OCI-LY7 (cell line): ENCODE data around the gene ERCC1.

Experiments used
- EZH2phosphoT487 ChIP-seq: fragments of 200-600 bp; sonication (generic); IDR thresholded peaks from 2 replicates; pipeline ENCODE4 v1.6.1; 2018; ENCODE audit warnings: low read depth, borderline replicate concordance, mild to moderate bottlenecking, mixed run types, antibody characterized with exemption, low read length, moderate library complexity, mixed read lengths
- TF ChIP-seq, protein P1 (sequence below): fragments of 200-600 bp; sonication (generic); conservative IDR thresholded peaks from 2 replicates; pipeline ENCODE4 v1.5.1; 2014; ENCODE audit warnings: mild to moderate bottlenecking, antibody characterized with exemption, low read length, moderate library complexity, mixed read lengths

DNA sequence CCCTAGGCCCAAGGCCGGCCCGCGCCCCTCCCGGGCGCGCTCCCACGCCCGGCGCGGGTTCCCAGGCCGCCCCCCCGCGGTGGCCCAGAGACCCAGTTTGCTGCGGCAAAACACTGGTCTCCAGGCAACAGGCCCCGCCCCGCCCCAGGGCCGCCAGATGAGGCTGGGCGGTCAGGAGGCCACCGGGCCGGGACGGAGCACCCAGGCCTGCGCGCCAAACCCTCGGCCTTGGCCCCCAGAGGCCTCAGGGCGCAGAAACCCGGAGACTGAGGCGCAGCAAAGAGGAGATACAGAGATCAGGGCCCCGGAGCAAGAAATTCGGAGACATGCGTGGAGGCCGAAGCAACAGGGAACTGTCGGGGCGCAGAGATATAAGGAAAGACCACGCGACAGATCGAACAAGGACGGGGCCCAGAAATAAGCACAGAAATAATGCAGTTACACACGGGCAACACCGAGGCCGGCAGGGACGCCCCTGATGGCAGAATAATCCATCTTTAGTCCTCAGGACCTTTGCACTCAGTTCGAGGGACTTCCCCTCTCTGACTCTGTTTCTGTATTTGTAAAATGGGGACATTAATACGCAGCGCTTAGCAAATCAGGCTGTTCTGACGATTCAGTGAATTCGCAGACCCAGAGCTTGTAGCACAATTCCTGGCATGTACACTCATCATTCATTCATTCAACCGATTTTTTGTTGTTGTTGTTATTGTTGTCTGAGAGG, 20.8 kb upstream of the ERCC1 start:
- TF ChIP-seq, protein P1, sequence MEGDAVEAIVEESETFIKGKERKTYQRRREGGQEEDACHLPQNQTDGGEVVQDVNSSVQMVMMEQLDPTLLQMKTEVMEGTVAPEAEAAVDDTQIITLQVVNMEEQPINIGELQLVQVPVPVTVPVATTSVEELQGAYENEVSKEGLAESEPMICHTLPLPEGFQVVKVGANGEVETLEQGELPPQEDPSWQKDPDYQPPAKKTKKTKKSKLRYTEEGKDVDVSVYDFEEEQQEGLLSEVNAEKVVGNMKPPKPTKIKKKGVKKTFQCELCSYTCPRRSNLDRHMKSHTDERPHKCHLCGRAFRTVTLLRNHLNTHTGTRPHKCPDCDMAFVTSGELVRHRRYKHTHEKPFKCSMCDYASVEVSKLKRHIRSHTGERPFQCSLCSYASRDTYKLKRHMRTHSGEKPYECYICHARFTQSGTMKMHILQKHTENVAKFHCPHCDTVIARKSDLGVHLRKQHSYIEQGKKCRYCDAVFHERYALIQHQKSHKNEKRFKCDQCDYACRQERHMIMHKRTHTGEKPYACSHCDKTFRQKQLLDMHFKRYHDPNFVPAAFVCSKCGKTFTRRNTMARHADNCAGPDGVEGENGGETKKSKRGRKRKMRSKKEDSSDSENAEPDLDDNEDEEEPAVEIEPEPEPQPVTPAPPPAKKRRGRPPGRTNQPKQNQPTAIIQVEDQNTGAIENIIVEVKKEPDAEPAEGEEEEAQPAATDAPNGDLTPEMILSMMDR = 0 out of 2 replicates have a peak, but pooled peaks have one; percentile 23
- no peak for TF ChIP-seq EZH2phosphoT487
